Measurements from ENCODE around the gene PIK3R1.
"Not testable (repeated sequence)": the region's sequence is repeated elsewhere in the genome, so short reads cannot be mapped to it uniquely, and the experiment has no call there.

Gene PIK3R1

DNA sequence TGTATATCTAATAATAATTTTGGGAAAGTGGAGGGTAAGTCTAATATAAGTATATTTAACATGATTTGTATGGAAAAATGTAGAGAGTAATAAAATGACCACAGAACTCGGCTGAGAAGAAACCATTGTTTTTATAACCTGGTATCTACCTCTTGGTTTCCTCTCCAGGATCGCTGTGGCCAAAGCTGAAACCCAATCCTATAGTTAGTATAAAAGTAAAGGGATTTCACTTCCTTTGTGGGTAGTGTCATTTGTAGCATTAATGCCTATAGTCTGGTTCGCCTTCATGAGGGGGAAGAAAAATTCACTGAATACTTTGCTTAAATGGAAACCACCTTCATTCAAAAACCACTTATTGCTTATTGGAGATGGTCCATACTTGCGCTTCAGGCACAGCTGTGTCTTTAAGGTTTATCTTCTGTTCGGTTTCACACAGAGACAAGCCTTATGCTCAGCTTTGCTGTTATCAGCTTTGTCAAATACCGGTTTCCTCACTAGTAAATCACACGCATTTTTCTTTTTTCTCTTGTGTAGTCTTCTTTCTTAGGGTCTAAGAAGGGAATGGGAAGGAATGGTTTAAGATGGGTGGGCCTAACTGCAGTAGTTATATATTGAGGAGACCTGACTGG is 12.1 kb downstream of the PIK3R1 start:
- DNase-seq: no peak

DNA sequence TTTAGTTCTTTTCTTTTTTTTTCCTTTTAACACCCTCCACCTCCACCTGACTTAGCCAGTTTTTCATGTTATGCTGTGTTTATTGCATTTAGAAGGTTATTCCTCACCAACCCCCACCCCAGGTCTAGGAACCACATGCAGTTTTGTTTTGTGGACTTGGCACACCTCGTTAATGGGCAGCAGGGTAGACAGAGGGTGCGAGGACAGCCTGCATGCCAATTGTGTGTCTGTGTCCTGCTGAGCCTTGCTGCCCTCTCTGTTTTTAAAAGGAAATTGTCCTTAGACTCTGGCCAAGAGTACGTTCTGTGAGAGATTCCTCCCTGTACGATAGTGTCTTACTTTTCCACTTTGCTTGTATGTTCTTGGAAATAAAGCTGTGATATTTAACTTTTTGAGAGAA is 13.9 kb downstream of the PIK3R1 start:
- DNase-seq: no peak

- no peak for DNase-seq
Measured at GRCh38 chr5:68230285-68230684, 14.7 kb downstream of the PIK3R1 start.

DNA sequence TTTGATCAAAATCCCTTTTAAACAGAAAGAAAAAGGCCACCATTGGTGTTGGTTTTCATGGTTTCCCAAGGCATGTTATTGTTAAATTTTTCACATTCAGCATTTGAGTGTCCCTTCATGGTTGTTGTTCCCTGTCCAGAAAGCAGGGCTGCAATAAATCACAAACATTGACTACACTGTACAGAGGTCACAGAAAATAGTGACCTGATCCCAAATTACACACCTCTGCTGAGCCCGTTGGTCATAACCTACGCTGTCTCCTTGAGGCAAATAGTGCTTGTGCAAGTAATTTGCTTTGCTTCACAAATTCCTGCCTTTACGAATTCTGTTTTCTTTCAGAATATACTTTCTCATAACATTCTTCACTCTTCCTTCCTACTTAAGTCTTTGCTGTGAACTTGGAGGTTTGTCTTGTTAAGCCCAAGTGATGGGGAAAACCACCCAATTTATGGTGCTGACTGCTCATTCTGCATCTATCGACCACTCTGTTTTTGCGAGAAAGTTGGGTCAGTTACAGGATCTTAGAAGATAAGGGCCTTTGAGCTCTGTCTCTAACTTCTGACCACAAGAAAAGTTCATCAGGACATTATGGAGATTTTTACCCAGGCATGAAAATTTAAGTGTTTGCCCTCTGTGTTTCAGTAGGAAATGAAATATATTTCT is 16.0 kb downstream of the PIK3R1 start:
- no peak for DNase-seq

DNA sequence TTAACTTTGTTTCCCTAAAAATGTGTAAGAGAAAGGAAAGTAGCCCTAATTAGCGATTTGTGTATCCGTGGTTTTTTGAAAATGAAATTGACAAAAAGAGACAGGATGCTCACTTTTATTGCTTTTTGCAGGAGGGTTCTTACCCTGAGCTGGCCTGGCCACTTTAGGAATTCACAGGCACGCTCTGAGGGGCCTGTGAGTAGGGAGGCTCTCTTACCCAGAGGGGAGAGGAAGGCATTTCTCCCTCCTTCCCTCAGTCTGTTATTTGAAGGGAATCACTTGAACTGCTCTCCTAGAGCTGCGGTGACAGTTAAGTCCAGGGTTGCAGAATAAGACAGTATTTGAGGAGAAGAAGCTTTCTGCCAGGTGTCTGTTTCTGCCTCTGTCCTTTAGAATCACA is 16.7 kb downstream of the PIK3R1 start:
- DNase-seq: no peak

GRCh38 chr5:68233075-68233474 is 17.5 kb downstream of the PIK3R1 start:
- DNase-seq: no peak

- not testable (repeated sequence) for DNase-seq
Measured at GRCh38 chr5:68235229-68235628, 19.7 kb downstream of the PIK3R1 start.

GRCh38 chr5:68237715-68238114 is 22.2 kb downstream of the PIK3R1 start:
- no peak for DNase-seq

- DNase-seq: no peak
Measured at GRCh38 chr5:68239487-68239886, 23.9 kb downstream of the PIK3R1 start.

DNA sequence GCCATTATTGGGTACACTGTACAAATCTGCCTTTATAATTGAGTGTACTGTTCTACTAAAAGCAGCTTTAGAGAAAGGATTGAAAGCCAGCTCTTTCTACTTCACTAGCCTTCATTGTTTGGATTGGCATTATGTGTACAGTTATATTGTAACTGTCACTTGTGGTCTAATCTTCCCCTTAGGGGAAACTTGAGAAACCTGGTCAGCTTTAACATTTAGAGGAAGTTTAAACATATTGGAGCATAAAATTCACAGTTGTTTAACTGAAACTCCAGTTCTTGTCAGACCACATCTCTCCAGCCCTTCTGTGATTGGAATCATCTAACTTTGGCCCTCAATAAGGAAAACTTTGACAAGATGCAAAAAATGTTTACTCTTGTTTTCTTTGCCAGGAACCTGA is 24.6 kb downstream of the PIK3R1 start:
- no peak for DNase-seq

DNA sequence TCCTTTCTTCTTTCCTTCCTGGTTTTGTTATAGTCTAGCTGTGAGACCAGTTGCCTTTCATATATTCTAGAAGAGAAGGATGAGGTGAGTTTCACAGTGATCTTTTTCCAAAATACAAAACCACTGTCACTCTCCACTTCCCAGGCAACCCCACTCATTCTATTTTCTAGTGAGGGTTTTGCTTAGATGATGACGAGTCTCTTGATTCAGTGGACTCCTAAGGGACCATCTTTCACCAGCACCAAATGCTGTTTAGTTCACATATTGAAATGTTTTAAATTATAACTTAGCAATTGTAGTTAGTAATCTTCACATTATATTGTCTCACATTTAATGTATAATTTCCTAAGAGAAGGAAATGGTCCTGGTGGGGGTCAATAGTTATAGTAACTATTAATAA is 25.2 kb downstream of the PIK3R1 start:
- no peak for DNase-seq

DNA sequence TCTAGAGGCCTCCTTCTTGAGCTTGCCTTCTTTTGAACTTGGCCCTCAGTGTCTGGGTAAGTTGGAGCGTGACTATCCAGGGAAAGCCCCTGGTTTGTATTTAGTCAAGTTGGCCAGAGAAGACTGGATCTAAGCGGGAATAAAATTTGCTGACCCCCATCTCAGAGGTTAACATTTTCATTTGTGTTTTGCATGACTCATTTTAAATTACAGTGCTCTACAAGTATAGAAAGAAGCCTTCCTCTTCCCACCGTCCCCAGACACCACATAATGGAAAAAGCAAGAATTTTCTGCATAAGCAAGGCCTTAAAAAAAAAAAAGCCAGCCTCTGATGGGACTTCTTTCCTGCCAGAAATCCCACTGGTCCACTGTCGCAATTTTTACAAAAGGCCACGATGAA is 27.2 kb downstream of the PIK3R1 start:
- DNase-seq: no peak

DNA sequence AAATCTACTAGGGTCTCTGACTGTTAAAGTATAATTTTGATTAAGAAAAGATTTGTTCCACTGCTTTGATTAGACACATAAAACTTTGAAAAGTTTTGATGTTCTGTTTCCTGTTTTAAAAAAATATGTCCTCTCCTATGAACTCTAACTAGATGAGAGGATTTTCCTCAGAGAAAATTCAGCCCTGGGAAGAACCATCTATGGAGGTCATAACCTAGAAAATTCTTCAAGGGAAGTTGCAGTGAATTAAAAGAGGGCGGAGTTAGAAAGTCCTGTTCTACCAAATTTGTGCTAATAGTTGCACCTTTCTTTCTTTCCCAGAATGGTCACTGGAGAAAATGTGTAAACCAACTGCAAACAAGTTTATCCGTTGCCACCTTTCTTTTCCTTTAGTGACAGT is 27.7 kb downstream of the PIK3R1 start:
- DNase-seq: no peak

DNA sequence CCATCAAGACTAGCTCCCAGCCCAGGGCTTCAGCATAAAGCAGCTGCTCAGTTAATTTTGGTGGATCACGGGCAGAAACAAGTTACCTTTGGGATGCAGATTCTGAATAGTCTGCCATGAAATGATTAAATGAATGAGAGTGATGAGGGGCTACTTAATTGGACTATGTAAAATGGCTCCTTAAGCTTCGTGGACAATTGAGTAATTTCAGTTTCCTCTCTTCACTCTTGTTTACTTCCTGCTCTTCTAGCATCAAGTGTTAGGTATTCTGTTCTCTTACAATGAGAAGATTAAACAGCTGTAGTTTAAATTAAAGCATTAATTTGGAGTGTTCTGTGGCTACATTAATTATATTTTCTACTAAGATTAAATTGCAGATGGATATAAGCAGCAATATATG is 28.1 kb downstream of the PIK3R1 start:
- DNase-seq: peak; percentile 59

DNA sequence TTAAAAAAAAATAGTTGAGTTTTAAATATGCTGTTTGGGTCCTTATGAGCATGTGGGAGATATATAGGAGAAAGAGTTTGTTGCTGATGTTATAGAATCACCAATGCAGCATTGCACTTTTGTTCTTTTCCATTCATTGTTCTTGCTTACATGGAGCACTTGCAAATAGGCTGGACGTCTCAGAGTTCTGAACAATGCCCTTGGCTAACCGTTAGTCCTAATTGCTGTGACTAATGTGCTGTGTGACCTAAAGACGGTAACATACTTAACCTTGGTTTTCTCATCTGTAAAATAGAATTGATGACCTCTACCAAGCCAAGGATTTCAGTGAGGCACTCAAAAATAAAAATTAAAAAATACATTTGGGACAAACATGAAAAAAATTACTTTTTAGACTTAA is 29.8 kb downstream of the PIK3R1 start:
- DNase-seq: no peak

GRCh38 chr5:68246802-68247201 is 31.2 kb downstream of the PIK3R1 start:
- DNase-seq: no peak

DNA sequence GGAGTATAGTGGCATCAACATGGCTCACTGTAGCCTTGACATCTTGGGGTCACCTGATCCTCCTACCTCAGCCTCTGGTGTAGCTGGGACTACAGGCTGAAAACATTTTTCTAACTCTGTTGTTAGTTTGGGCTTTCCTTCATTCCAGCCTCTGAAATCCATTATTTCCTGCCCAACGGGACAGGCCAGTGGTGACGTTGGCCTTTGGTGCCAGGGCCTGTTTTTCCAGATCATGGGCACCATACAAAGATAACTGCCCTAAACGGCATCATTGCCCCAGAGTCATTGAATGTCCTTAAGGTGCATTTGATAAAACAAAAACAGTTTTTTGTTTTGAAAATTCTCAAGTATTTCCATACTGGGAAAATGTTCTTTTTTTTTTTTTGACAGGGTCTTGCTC is 32.1 kb downstream of the PIK3R1 start:
- no peak for DNase-seq

- DNase-seq: no peak
Measured at GRCh38 chr5:68248896-68249295, 33.3 kb downstream of the PIK3R1 start.

DNA sequence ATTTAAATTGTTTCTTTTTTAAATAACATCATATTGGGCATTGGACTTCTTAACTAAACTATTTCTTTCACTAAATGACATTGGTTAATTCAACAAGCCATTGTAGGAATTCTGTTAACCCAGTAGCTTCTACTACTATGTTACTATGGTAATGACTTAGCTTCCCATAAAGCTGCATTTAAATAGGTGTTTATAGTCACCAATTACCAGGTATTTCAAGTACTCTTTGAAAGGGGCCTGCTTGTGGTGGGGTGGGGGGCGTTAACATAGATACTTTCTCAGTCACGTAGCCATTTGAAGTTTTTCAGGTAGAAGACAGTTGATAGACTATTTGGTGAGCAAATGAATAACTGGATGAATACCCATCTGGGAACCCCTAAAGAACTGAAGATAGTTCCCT is 34.0 kb downstream of the PIK3R1 start:
- no peak for DNase-seq

GRCh38 chr5:68250661-68251298 is 35.2 kb downstream of the PIK3R1 start:
- no peak for DNase-seq

GRCh38 chr5:68251386-68251785 is 35.8 kb downstream of the PIK3R1 start:
- no peak for DNase-seq

DNA sequence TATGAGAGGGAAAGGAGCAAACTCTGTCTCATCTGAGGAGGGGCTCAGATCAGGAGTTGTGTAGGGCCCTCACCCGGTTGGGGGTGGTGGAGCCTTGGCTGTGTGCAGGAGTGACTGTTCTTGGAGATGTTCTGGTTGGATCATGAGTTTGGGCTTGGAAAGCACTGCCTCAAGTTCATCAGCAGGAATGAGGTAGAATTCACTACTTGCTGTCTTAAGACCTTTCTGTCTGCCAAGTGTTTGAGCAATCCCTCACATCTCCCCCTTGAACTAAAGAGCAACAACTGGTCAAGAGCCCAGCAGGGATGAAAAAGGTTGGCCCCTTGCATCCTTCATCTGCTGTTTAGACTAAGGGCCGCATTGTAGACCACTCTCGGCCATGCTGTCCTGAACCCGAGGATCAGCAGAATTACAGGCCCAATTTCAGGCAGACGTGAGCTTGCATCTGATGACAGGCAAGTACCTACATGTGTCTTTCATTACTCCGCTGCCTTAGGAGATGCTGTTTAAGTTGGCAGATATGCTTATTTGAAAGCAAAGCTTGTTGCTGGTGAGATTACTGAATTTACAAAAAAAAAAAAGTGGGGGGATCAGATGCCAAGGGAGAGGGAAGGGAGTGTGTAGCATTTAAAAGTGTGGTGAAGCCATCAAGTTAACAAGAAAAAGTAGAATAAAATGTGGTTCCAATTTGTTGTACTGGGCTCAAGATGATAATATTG is 36.4 kb downstream of the PIK3R1 start:
- no peak for DNase-seq

GRCh38 chr5:68252673-68253623 is 37.4 kb downstream of the PIK3R1 start:
- DNase-seq: peak; percentile 37

Data from NCI-H1436 (cell line).